HG02759 (cell line): ENCODE results near the gene PSEN1.
"Not testable (repeated sequence)": the region's sequence is repeated elsewhere in the genome, so short reads cannot be mapped to it uniquely, and the experiment has no call there.

ENCODE experiments used
- ATAC-seq: cut with Tn5 transposase; IDR thresholded peaks from one replicate; pipeline ENCODE4 v1.9.1; 2021; ENCODE audit warnings: mild to moderate bottlenecking, moderate library complexity; ENCODE audit not compliant: unreplicated experiment

PSEN1 gene

DNA sequence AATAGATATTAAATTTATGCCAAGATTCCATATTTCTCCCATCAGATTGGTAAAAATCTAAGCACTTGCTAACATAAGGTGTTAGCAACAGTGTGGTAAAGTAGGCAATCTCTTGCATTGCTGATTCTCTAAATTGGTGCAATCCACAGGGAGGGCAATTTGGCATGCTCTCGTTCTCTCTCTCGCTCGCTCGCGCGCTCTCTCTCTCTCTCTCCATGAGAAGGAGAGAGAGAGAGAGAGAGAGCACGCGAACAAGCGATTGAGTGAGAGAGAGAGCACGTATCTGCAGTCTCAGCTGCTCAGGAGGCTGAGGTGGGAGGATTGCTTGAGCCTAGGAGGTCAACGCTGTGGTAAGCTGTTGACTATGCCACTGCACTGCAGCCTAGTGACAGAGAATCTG lies 25.9 kb downstream of the PSEN1 start:
- ATAC-seq = no peak

DNA sequence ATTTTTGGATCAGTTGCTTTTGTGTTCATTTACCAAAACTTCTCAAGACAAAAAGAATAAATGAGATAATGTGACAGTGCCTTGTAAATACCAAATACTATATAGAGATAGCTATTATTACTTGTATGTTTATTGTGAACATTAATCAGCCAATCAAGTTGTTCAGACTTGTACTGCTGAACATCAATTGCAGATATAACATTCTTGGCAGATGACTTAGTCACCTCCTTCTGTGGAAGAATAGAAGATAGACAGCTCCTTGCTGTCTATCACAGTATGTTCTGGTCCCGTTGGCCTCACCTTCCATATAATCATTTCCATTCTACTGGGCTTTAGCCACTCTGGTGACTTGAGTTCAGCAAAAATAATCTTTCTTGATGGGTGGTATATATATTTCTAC lies 30.1 kb downstream of the PSEN1 start:
- ATAC-seq = no peak

- no peak for ATAC-seq
Measured at GRCh38 chr14:73167727-73168126, 31.4 kb downstream of the PSEN1 start.

DNA sequence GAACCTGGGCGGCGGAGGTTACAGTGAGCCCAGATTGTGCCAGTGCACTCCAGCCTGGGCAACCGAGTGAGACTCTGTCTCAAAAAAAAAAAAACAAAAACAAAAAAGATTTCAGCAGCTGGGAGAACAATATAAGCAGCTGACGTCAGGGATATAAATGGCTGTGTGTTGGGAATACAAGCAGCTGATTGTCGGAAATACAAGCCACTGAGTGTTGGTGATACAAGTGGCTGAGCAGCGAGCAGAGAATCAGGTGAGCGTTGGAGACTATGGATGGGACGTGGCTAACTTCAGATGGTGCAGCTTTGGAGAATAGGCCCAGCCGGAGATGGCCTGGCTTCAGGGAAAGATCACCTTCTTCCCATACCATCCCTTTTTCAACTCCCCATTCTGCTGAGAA lies 32.0 kb downstream of the PSEN1 start:
- ATAC-seq = no peak

DNA sequence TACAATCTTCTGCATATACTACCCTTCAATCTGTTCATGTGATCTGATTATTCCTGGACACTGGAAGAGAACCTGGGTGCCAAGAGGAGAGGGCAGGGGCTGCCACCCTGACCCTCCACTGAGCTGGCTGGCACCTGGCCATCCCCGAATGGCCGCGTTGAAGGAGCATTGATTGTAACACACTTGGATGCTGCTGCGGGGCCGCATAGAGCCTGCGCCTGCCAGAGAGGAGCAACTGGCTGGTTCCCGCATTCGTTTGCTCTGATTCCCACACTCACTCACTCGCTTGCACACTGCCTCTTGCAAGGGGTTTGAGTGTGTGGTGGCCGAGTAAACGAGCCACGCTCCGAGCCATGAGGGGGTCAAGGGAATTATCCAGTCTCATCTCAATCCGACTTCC lies 32.4 kb downstream of the PSEN1 start:
- ATAC-seq = no peak

DNA sequence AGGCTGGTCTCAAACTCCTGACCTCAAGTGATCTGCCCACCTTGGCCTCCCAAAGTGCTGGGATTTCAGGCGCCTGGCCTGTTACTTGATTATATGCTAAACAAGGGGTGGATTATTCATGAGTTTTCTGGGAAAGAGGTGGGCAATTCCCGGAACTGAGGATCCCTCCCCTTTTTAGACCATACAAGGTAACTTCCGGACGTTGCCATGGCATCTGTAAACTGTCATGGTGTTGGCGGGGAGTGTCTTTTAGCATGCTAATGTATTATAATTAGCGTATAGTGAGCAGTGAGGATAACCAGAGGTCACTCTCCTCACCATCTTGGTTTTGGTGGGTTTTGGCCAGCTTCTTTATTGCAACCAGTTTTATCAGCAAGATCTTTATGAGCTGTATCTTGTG lies 33.5 kb downstream of the PSEN1 start:
- ATAC-seq = not testable (repeated sequence)

DNA sequence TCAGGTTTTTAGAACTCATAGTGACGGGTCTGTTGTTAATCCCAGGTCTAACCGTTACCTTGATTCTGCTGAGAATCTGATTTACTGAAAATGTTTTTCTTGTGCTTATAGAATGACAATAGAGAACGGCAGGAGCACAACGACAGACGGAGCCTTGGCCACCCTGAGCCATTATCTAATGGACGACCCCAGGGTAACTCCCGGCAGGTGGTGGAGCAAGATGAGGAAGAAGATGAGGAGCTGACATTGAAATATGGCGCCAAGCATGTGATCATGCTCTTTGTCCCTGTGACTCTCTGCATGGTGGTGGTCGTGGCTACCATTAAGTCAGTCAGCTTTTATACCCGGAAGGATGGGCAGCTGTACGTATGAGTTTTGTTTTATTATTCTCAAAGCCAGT lies 34.4 kb downstream of the PSEN1 start:
- no peak for ATAC-seq

DNA sequence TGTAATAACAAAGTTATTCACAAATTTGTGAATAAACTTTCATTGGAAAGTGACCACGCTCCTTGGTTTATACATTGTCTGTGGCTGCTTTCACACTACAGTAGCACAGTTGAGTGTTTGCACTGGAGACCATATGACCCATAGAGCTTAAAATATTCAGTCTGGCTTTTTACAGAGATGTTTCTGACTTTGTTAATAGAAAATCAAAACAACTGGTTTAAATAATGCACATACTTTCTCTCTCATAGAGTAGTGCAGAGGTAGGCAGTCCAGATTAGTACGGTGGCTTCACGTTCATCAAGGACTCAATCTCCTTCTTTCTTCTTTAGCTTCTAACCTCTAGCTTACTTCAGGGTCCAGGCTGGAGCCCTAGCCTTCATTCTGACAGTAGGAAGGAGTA lies 36.2 kb downstream of the PSEN1 start:
- no peak for ATAC-seq

- no peak for ATAC-seq
Measured at GRCh38 chr14:73173092-73173735, 36.9 kb downstream of the PSEN1 start.

DNA sequence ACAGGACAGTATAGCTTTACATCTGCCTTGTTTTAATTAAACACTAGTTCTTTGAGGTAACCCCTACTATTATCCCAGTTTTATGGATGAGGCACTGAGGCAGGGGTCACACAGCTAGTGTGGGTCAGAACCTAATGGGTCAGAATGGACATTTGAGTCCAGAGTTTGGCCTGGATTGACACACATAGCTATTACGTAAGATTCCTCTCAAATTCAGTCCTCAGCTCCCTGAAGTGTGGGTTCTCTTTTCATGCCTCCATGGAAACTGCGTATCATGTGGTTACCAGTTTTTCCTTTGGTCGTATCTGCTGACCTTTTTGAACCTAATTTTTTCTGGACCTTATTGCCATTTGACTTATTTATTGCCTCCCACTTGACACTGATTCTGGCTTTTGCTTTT lies 40.4 kb downstream of the PSEN1 start:
- ATAC-seq = no peak

GRCh38 chr14:73180385-73180805 lies 44.1 kb downstream of the PSEN1 start:
- ATAC-seq = no peak

DNA sequence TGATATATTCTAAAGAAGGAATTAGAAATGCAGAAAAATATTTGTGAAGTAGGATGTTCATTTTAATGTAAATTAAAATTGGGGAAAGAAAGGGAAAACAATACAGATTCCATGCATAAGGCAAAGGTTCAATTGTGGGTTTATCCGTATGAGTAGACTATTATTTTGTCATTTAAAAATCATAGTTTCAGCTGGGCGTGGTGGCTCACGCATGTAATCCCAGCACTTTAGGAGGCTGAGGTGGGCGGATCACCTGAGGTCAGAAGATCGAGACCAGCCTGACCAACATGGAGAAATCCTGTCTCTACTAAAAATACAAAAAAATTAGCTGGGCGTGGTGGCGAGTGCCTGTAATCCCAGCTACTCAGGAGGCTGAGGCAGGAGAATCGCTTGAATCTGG lies 44.7 kb downstream of the PSEN1 start:
- ATAC-seq = not testable (repeated sequence)

DNA sequence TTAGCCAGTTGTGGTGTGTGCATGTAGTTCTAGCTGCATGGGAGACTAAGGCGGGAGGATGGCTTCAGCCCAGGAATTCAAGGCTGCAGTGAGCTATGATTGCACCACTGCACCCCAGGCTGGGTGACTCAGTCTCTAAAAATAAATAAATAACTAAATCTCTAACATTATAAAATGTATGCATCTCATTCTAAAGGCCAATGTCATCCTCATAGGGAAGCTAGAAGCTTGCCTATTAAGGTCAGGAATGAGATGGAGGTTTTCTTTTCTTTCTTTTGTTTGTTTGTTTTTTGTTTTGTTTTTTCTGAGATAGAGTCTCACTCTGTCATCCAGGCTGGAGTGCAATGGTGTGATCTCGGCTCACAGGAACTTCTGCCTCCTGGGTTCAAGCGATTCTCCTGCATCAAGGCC lies 52.2 kb downstream of the PSEN1 start:
- ATAC-seq = no peak

GRCh38 chr14:73189651-73190050 lies 53.3 kb downstream of the PSEN1 start:
- ATAC-seq = no peak

GRCh38 chr14:73191441-73191840 lies 55.1 kb downstream of the PSEN1 start:
- ATAC-seq = no peak

- ATAC-seq = not testable (repeated sequence)
Measured at GRCh38 chr14:73194306-73194705, 58.0 kb downstream of the PSEN1 start.

DNA sequence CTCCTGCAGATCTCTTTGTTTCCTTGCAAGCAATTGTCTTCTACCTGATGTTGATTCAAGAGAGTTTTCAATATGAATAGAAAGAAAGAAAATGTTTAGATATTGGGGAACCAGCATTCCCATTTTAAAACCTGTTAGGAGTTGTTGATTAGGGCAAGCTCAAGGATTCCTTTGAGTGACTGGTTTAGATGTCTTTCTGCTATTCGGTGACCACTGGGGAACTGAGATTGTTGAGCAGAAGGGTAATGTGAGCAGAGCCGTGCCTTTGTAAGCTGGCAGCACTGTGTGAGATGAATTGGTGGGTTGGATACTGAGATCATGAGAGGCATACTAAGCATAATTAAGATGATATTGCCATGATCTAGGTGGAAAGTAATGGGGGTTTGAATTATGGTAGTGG lies 61.9 kb downstream of the PSEN1 start:
- ATAC-seq = no peak

GRCh38 chr14:73203527-73203926 lies 67.2 kb downstream of the PSEN1 start:
- ATAC-seq = no peak

DNA sequence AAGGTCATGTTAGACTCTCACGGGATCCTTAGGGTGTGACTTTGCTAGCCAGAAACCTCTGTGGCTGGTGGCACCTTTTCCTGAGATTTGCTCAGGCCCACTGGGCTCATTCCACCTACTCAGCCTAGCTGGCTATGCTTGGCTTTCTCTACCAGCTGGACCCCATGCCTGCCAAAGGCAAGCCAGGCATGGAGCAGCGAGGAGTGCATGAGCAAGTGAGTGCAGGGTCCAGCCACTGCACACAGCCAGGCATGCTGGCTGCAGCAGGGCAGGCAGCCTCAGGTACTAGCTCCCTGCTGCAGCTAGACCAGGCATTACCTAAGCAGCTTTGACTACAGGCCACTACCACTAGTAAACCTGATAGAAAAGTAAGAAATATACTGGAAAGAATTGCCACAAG lies 71.3 kb downstream of the PSEN1 start:
- no peak for ATAC-seq

- ATAC-seq = no peak
Measured at GRCh38 chr14:73208390-73208789, 72.1 kb downstream of the PSEN1 start.

DNA sequence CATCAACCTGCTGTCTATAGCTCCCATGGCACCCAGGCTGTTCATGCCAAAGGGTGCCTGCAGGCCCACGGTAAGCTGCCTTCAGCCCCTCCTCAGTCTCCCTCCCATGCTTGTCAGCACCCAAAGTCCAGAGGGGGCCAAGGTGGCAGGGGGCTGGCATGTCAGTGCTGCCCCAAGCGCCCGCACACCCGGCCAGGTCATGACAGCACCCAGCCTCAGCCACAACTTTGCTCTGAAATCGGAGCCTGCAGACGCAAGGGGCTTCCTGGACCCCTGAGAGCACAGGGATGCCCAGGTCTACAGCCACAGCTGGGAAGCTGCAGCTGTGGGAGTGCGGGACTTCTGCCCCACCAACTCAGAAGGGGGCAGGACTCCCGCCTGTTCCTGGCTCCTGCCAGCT lies 72.5 kb downstream of the PSEN1 start:
- ATAC-seq = no peak

GRCh38 chr14:73209953-73210352 lies 73.6 kb downstream of the PSEN1 start:
- no peak for ATAC-seq

DNA sequence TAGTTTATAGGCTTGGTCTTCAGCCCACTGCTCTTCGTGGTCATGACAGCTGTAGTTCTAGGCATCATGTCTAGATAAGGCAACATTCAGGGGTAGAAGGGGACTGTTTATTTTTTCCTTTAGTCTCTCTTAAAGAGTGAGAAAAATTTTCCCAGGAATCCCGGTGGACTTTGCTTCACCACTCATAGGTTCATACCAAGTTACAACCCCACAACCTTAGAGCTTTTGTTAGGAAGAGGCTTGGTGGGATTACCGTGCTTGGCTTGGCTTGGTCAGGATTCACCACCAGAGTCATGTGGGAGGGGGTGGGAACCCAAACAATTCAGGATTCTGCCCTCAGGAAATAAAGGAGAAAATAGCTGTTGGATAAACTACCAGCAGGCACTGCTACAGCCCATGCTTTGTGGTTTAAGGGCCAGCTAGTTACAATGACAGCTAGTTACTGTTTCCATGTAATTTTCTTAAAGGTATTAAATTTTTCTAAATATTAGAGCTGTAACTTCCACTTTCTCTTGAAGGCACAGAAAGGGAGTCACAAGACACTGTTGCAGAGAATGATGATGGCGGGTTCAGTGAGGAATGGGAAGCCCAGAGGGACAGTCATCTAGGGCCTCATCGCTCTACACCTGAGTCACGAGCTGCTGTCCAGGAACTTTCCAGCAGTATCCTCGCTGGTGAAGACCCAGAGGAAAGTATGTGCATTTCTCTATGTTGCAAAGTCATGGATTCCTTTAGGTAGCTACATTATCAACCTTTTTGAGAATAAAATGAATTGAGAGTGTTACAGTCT lies 75.1 kb downstream of the PSEN1 start:
- no peak for ATAC-seq
